Thymus (tissue), 11 donors: ENCODE data around the gene RHOV. TPM values are rescaled to one million over a fixed set of nuclear protein-coding genes. Genes with fewer than 3 reads are reported as not detected.

Source experiments
- DNase-seq, 9 donors: peaks; one replicate each; pipeline ENCODE4 v3.0.0-alpha.2; 2013; ENCODE audit warnings: low spot score in 9 of 9, low read depth in 6 of 9, missing footprints in 1 of 9
- H3K27ac ChIP-seq, 2 donors: one replicate each; pipeline ENCODE4 v1.5.1; 2013; ENCODE audit warnings: control low read depth in 1 of 2, low read depth in 1 of 2, low read length in 1 of 2, mild to moderate bottlenecking in 1 of 2, moderate library complexity in 1 of 2
- H3K27me3 ChIP-seq, 2 donors: one replicate each; pipeline ENCODE4 v1.5.1; 2013; ENCODE audit warnings: low read length in 1 of 2; ENCODE audit not compliant: control insufficient read depth in 2 of 2, insufficient read depth in 1 of 2
- H3K36me3 ChIP-seq, 2 donors: one replicate each; pipeline ENCODE4 v1.5.1; 2013; ENCODE audit warnings: low read length in 1 of 2, mild to moderate bottlenecking in 1 of 2, moderate library complexity in 1 of 2; ENCODE audit not compliant: control insufficient read depth in 2 of 2, insufficient read depth in 2 of 2
- H3K4me1 ChIP-seq, 2 donors: one replicate each; pipeline ENCODE4 v1.5.1; 2013; ENCODE audit warnings: low read length in 2 of 2; ENCODE audit not compliant: control insufficient read depth in 2 of 2, insufficient read depth in 2 of 2
- H3K4me3 ChIP-seq, 2 donors: one replicate each; pipeline ENCODE4 v1.5.1; 2013; ENCODE audit warnings: low read length in 2 of 2, control low read depth in 1 of 2, mild to moderate bottlenecking in 1 of 2
- H3K9me3 ChIP-seq, 2 donors: one replicate each; pipeline ENCODE4 v1.5.1; 2013; ENCODE audit warnings: low read length in 1 of 2, mild to moderate bottlenecking in 1 of 2; ENCODE audit not compliant: control insufficient read depth in 2 of 2, insufficient read depth in 1 of 2
- WGBS: extraction: QIAGEN DNeasy Blood & Tissue Kit; methylation state at CpG from one replicate; pipeline ENCODE4 v1.1.7; 2013; 5-methylcytosine and 5-hydroxymethylcytosine counted together
- polyA plus RNA-seq: library from polyadenylated mRNA; stranded (reverse); fragments of 200-250 nt; gene quantifications from one replicate; pipeline ENCODE4 v1.2.3, GENCODE V29; 2013
- total RNA-seq: library from RNA; stranded (reverse); fragments of 120-200 nt; gene quantifications from one replicate; pipeline ENCODE4 v1.2.4, GENCODE V29; 2013
- donor health status: healthy.

Gene RHOV
- total and polyA plus RNA-seq, 2 donors, result 3.4 to 15.3 TPM

DNA sequence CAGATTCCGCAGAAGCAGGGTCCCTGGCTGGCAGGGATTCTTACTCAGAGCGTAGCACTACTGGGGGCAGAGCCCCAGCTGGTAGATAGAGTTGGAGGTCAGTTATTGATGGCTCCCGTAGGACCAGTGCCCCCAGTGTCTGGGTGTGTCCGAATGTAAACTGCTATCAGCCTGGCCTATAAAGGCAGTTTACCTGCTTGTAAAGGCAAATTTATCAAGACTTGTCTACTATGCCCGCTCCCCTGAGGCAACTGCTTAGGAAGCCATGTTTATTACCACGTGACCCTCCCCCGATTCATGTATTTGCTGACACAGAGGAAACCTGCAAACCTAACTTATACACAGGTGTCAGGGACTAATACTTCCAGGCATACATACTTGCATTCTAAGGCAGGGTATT, 44.9 kb downstream of the RHOV start:
- no peaks in the 10 kb centered on the region for H3K36me3 ChIP-seq
- 97% methylated on average over 7 of the region's 7 CpGs for WGBS
- H3K9me3 ChIP-seq, result no peaks in the 10 kb centered on the region
- H3K27ac ChIP-seq, result no peak overlapping the region
- no peak overlapping the region for H3K4me3 ChIP-seq
- no peak for DNase-seq
- no peaks in the 10 kb centered on the region for H3K4me1 ChIP-seq
- H3K27me3 ChIP-seq, result no peaks in the 10 kb centered on the region

DNA sequence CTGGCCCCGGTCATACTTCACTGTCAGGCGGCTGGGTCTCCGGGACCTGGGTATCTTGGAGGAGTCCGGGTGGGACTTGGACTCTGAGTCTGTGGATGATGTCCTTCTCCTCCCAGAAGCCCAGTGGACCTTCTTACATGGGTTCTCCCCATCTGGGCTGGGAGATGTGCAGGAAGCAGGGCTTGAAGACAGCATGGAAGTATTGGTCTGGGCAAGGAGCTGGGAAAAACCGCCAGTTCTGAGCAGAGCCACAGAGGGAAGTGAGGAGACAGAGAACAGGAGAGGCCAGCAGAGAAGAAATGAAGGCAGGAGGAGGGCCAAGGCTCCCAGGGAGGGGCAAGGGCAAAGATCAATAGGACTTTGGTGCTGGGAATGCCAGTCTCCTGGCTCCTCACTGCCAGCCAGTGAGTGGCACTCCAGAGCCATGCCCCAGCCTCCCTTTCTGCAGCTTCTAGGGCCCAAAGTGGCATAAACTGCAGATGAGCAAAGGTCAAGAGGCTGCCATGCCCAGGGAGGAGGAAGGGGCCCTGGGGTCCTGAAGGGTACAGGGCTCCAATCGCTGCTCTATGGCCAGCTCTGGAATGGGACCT, 45.5 kb downstream of the RHOV start, which contains the start of gene PPP1R14D:
PPP1R14D (minus strand) TSS at position 262 of the 590 bp plus-strand sequence; CDS start at position 195, 67 bp downstream.
- WGBS, result 98% methylated on average over 6 of the region's 6 CpGs
- no peaks in the 10 kb centered on the region for H3K36me3 ChIP-seq
- no peaks in the 10 kb centered on the region for H3K9me3 ChIP-seq
- DNase-seq, result no peak
- no peak within 1 kb of the TSS for H3K27ac ChIP-seq
- H3K4me1 ChIP-seq, result no peaks in the 10 kb centered on the region
- no peaks in the 10 kb centered on the region for H3K27me3 ChIP-seq
- no peak within 1 kb of the TSS for H3K4me3 ChIP-seq

DNA sequence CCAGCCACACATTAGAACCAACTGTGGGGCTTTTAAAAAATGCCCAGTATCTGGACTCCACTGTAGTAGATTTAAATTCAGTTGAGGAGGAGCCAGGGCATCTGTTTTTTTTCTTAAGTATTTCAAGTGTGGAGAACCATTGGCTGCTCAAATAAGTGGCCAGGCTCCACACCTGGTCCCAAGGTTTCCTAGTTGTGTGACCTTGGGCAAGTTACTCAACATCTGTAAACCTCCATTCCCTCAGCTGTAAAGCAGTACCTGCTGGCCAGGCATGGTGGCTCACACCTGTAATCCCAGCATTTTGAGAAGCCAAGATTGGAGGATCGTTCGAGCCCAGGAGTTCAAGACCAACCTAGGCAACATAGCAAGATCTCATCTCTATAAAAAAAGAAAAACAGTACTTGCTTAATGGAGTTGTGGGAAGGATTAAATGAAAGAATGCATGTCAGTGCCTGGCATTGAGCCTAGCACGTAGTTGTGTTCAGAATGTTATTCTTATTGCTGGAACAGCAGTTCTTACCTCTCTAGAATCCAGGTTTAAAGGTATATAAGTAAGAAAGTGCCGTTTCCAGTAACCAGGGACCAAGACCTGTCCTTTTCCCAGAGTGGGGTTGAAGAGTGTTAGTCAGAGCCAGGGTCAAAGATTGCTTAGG, 47.5 kb downstream of the RHOV start:
- Histone ChIP-seq H3K4me1 (no peaks in the 10 kb centered on the region), H3K4me3 (no peak overlapping the region), H3K27ac (no peak overlapping the region), H3K36me3 (no peaks in the 10 kb centered on the region), H3K27me3 (no peaks in the 10 kb centered on the region), H3K9me3 (no peaks in the 10 kb centered on the region)
- WGBS, result 95% methylated on average over 4 of the region's 4 CpGs
- DNase-seq, result no peak

DNA sequence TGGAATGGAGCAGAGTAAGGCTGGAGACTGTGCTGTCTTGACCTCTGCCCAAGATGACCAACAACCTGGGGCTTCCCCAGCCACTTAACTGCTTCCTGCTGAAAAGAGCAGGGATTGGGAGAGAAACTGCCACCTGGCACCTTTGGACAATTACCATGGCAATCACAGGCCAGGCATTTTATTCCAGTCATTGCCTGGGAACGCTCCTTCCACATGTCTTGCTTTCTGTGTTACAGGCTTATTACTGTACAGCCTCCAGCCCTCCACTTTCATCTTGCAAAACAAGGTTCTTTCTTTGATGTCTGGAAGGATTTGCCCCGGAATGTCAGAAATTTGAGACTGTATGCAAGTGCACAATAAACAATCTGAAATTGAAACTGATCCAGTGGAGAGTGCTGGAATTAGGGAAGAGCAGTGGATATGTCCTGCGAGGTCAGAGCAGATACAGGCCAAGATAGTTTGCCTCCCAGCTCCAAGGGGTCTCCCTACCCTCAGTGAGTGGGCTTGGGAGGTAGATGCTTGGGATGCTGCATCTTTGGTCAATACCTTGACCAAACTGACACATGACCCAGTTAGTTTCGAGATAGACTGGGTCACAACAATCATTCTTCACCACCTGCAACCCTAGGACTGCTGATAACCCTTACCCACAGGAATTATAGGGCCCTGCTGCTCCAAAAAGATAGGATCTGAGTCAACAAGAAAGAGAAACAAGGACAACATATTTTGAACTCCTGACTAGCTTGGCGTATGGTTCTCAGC, 48.2 kb downstream of the RHOV start:
- no peaks in the 10 kb centered on the region for H3K4me1 ChIP-seq
- 89% methylated on average over 5 of the region's 5 CpGs for WGBS
- H3K36me3 ChIP-seq, result no peaks in the 10 kb centered on the region
- no peak for DNase-seq
- no peak overlapping the region for H3K4me3 ChIP-seq
- H3K27ac ChIP-seq, result no peak overlapping the region
- no peaks in the 10 kb centered on the region for H3K27me3 ChIP-seq
- no peaks in the 10 kb centered on the region for H3K9me3 ChIP-seq

DNA sequence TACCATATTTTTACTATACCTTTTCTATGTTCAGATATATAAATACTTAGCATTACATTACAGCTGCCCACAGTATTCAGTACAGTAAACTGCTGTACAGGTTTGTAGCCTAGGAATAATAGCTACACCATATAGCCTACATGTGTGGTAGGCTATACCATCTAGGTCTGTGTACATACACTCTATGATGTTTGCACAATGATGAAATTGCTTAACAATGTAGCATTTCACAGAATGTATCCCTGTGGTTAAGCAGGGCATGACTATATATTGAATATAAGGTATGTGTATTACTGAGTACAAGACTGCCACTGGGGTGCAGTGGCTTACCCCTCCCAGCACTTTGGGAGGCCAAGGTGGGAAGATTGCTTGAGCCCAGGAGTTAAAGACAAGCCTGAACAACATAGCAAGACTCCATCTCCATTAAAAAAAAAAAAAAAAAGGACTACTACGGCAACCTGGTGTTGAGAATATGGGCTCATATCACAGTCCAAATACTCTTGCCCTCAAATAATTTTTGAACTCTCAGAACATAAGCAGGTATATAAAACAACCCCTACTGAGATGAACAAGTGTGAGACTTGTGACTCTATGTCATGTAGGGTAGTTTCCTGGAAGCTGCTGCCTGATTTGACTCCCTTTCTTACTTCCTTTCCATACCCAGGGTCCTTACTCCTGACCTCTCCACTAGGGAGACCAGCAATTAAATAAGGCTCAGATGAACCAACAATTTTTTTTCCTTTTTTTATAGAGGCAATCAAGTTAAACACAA, 50.3 kb downstream of the RHOV start:
- Histone ChIP-seq H3K9me3 (no peaks in the 10 kb centered on the region), H3K4me1 (no peaks in the 10 kb centered on the region), H3K27ac (no peak overlapping the region), H3K36me3 (no peaks in the 10 kb centered on the region), H3K27me3 (no peaks in the 10 kb centered on the region), H3K4me3 (no peak overlapping the region)
- no peak for DNase-seq
- 100% methylated on average over 1 of the region's 1 CpG for WGBS

Other genes with a start within 250 kb of the RHOV start
- 12.3 TPM for gene RAD51, start 179.1 kb downstream of the RHOV start, total RNA-seq
- 1.2 TPM for gene RAD51, start 179.1 kb downstream of the RHOV start, polyA plus RNA-seq
- 15.0 TPM for gene RMDN3, start 119.0 kb downstream of the RHOV start, total RNA-seq
- gene RMDN3, start 119.0 kb downstream of the RHOV start, polyA plus RNA-seq, result 27.0 TPM
- gene GCHFR, start 110.2 kb downstream of the RHOV start, total RNA-seq, result 57.0 TPM
- 33.7 TPM for gene GCHFR, start 110.2 kb downstream of the RHOV start, polyA plus RNA-seq
- gene C15orf62, start 104.3 kb downstream of the RHOV start, total RNA-seq, result 1.1 TPM
- 1.8 TPM for gene C15orf62, start 104.3 kb downstream of the RHOV start, polyA plus RNA-seq
- 16.9 TPM for gene ZFYVE19, start 67.1 kb downstream of the RHOV start, total RNA-seq
- 43.5 TPM for gene ZFYVE19, start 67.1 kb downstream of the RHOV start, polyA plus RNA-seq
- gene DNAJC17, start 66.8 kb downstream of the RHOV start, total RNA-seq, result 45.0 TPM
- gene DNAJC17, start 66.8 kb downstream of the RHOV start, polyA plus RNA-seq, result 62.9 TPM
- 0.14 TPM for gene PPP1R14D, start 45.5 kb downstream of the RHOV start, total RNA-seq
- gene PPP1R14D, start 45.5 kb downstream of the RHOV start, polyA plus RNA-seq, result 1.2 TPM
- 9.2 TPM for gene SPINT1, start 30.2 kb downstream of the RHOV start, total RNA-seq
- 33.8 TPM for gene SPINT1, start 30.2 kb downstream of the RHOV start, polyA plus RNA-seq
- 12.4 TPM for gene VPS18, start 20.2 kb upstream of the RHOV start, total RNA-seq
- 10.3 TPM for gene VPS18, start 20.2 kb upstream of the RHOV start, polyA plus RNA-seq
- gene DLL4, start 55.1 kb upstream of the RHOV start, total RNA-seq, result 5.2 TPM
- 5.9 TPM for gene DLL4, start 55.1 kb upstream of the RHOV start, polyA plus RNA-seq
- 0.47 TPM for gene CHAC1, start 79.2 kb upstream of the RHOV start, total RNA-seq
- 1.9 TPM for gene CHAC1, start 79.2 kb upstream of the RHOV start, polyA plus RNA-seq
- 12.9 TPM for gene INO80, start 242.0 kb upstream of the RHOV start, total RNA-seq
- gene INO80, start 242.0 kb upstream of the RHOV start, polyA plus RNA-seq, result 7.6 TPM